Immature natural killer cell (primary cell): Measurements from ENCODE around the gene RNGTT. TPM values are rescaled to one million over a fixed set of nuclear protein-coding genes. Genes with fewer than 3 reads are reported as not detected.
"Not testable (repeated sequence)": the region's sequence is repeated elsewhere in the genome, so short reads cannot be mapped to it uniquely, and the experiment has no call there.

Experiments used
- DNase-seq, 3 donors: peaks; one replicate each; pipeline ENCODE4 v3.0.0; 2022; ENCODE audit warnings: mixed read lengths in 1 of 3
- H3K27ac Mint-ChIP-seq, 6 donors: one replicate each; pipeline ENCODE4 v1.8.0; 2020; ENCODE audit warnings: mixed read lengths in 6 of 6, mild to moderate bottlenecking in 5 of 6, inconsistent platforms in 4 of 6, moderate library complexity in 3 of 6
- H3K27me3 Mint-ChIP-seq, 3 donors: one replicate each; pipeline ENCODE4 v1.8.0; 2020 to 2021; ENCODE audit warnings: low read depth in 3 of 3, mild to moderate bottlenecking in 3 of 3, mixed read lengths in 3 of 3, moderate library complexity in 3 of 3, inconsistent platforms in 1 of 3
- H3K36me3 Mint-ChIP-seq, 3 donors: one replicate each; pipeline ENCODE4 v1.8.0; 2020; ENCODE audit warnings: mixed read lengths in 3 of 3, inconsistent platforms in 2 of 3, mild to moderate bottlenecking in 2 of 3
- H3K4me1 Mint-ChIP-seq, 2 donors: one replicate each; pipeline ENCODE4 v1.8.0; 2020; ENCODE audit warnings: inconsistent platforms in 2 of 2, mild to moderate bottlenecking in 2 of 2, mixed read lengths in 2 of 2, moderate library complexity in 1 of 2
- H3K4me3 Mint-ChIP-seq, 5 donors: one replicate each; pipeline ENCODE4 v1.8.0; 2020; ENCODE audit warnings: mild to moderate bottlenecking in 5 of 5, mixed read lengths in 5 of 5, inconsistent platforms in 3 of 5, moderate library complexity in 3 of 5
- H3K9me3 Mint-ChIP-seq, 6 donors: one replicate each; pipeline ENCODE4 v1.8.0; 2020; ENCODE audit warnings: mild to moderate bottlenecking in 6 of 6, mixed read lengths in 6 of 6, inconsistent platforms in 4 of 6, moderate library complexity in 3 of 6
- polyA plus RNA-seq, 3 donors: library from polyadenylated mRNA; unstranded; fragments of 300-500 nt; fragmentation: Illumina TruSeq; gene quantifications; one replicate each; pipeline ENCODE4 v1.2.3, GENCODE V29; 2021

RNGTT gene
- polyA plus RNA-seq, 3 donors from 2014 or later = 11.9 to 22.3 (median 18.9) TPM

GRCh38 chr6:88763160-88763559 is 200.3 kb downstream of the RNGTT start:
- Mint-ChIP-seq H3K4me3 (no peak overlapping the region), H3K36me3 (peaks cover 3 to 7% (median 4%) of the 10 kb centered on the region in 3 donors), H3K27me3 (peaks cover 0 to 2% (median 0%) of the 10 kb centered on the region in 3 donors), H3K27ac (no peak overlapping the region), H3K4me1 (no peaks in the 10 kb centered on the region), H3K9me3 (no peaks in the 10 kb centered on the region)
- DNase-seq = no peak

- H3K27ac Mint-ChIP-seq = no peak overlapping the region
- no peak overlapping the region for H3K4me3 Mint-ChIP-seq
- no peak for DNase-seq
- no peaks in the 10 kb centered on the region for H3K9me3 Mint-ChIP-seq
- H3K27me3 Mint-ChIP-seq = peaks cover 0 to 2% (median 0%) of the 10 kb centered on the region in 3 donors
- H3K36me3 Mint-ChIP-seq = peaks cover 3 to 7% (median 4%) of the 10 kb centered on the region in 3 donors
- H3K4me1 Mint-ChIP-seq = no peaks in the 10 kb centered on the region
Measured at GRCh38 chr6:88761237-88762031, 202.0 kb downstream of the RNGTT start.

GRCh38 chr6:88760091-88760490 is 203.3 kb downstream of the RNGTT start:
- Mint-ChIP-seq H3K4me1 (no peaks in the 10 kb centered on the region), H3K36me3 (peaks cover 8 to 14% (median 13%) of the 10 kb centered on the region in 3 donors), H3K9me3 (no peaks in the 10 kb centered on the region), H3K27me3 (peaks cover 0 to 2% (median 0%) of the 10 kb centered on the region in 3 donors), H3K27ac (no peak overlapping the region), H3K4me3 (no peak overlapping the region)
- no peak for DNase-seq

GRCh38 chr6:88750936-88751335 is 212.5 kb downstream of the RNGTT start:
- H3K9me3 Mint-ChIP-seq = no peaks in the 10 kb centered on the region

GRCh38 chr6:88749849-88750248 is 213.6 kb downstream of the RNGTT start:
- H3K4me3 Mint-ChIP-seq = no peak overlapping the region
- no peaks in the 10 kb centered on the region for H3K9me3 Mint-ChIP-seq
- H3K27ac Mint-ChIP-seq = no peak overlapping the region
- H3K36me3 Mint-ChIP-seq = peaks cover 5 to 7% (median 6%) of the 10 kb centered on the region in 3 donors
- H3K4me1 Mint-ChIP-seq = peaks cover 0 to 1% of the 10 kb centered on the region in 2 donors
- peaks cover 0 to 2% (median 2%) of the 10 kb centered on the region in 3 donors for H3K27me3 Mint-ChIP-seq
- DNase-seq = no peak

More at GRCh38 chr6:88750936-88751335, 212.5 kb downstream of the RNGTT start:
- Mint-ChIP-seq H3K27me3 (peaks cover 0 to 4% (median 2%) of the 10 kb centered on the region in 3 donors), H3K4me1 (peaks cover 0 to 3% of the 10 kb centered on the region in 2 donors), H3K4me3 (no peak overlapping the region), H3K27ac (no peak overlapping the region), H3K36me3 (peaks cover 13 to 16% (median 16%) of the 10 kb centered on the region in 3 donors)
- DNase-seq = no peak

GRCh38 chr6:88748141-88748540 is 215.3 kb downstream of the RNGTT start:
- Mint-ChIP-seq H3K27ac (no peak overlapping the region), H3K27me3 (peaks cover 0 to 2% (median 2%) of the 10 kb centered on the region in 3 donors), H3K9me3 (no peaks in the 10 kb centered on the region), H3K36me3 (peaks cover 0 to 5% (median 0%) of the 10 kb centered on the region in 3 donors), H3K4me3 (no peak overlapping the region), H3K4me1 (no peaks in the 10 kb centered on the region)
- no peak for DNase-seq

- Mint-ChIP-seq H3K4me1 (no peaks in the 10 kb centered on the region), H3K27me3 (peaks cover 0 to 2% (median 0%) of the 10 kb centered on the region in 3 donors), H3K9me3 (no peaks in the 10 kb centered on the region), H3K36me3 (peaks cover 4 to 16% (median 7%) of the 10 kb centered on the region in 3 donors), H3K27ac (no peak overlapping the region), H3K4me3 (no peak overlapping the region)
- no peak for DNase-seq
Measured at GRCh38 chr6:88741939-88742338, 221.5 kb downstream of the RNGTT start.

- Mint-ChIP-seq H3K27me3 (no peaks in the 10 kb centered on the region), H3K4me1 (no peaks in the 10 kb centered on the region), H3K36me3 (peaks cover 4 to 16% (median 7%) of the 10 kb centered on the region in 3 donors), H3K4me3 (no peak overlapping the region), H3K27ac (no peak overlapping the region), H3K9me3 (no peaks in the 10 kb centered on the region)
- no peak for DNase-seq
Measured at GRCh38 chr6:88741071-88741470, 222.3 kb downstream of the RNGTT start.

GRCh38 chr6:88734544-88734943 is 228.9 kb downstream of the RNGTT start:
- Mint-ChIP-seq H3K9me3 (peaks cover 0 to 5% (median 0%) of the 10 kb centered on the region in 6 donors), H3K27me3 (no peaks in the 10 kb centered on the region), H3K4me1 (peaks cover 9 to 29% of the 10 kb centered on the region in 2 donors), H3K36me3 (peaks cover 6 to 26% (median 23%) of the 10 kb centered on the region in 3 donors), H3K4me3 (no peak overlapping the region), H3K27ac (no peak overlapping the region)
- no peak for DNase-seq

GRCh38 chr6:88730611-88731011 is 232.8 kb downstream of the RNGTT start:
- H3K27me3 Mint-ChIP-seq = no peaks in the 10 kb centered on the region
- DNase-seq = no peak
- H3K36me3 Mint-ChIP-seq = peaks cover 6 to 31% (median 17%) of the 10 kb centered on the region in 3 donors
- H3K27ac Mint-ChIP-seq = no peak overlapping the region
- H3K9me3 Mint-ChIP-seq = peaks cover 0 to 5% (median 0%) of the 10 kb centered on the region in 6 donors
- H3K4me1 Mint-ChIP-seq = peaks cover 18 to 44% of the 10 kb centered on the region in 2 donors
- no peak overlapping the region for H3K4me3 Mint-ChIP-seq

- Mint-ChIP-seq H3K27ac (no peak overlapping the region), H3K9me3 (peaks cover 0 to 5% (median 0%) of the 10 kb centered on the region in 6 donors), H3K36me3 (peaks cover 6 to 29% (median 17%) of the 10 kb centered on the region in 3 donors), H3K4me1 (peaks cover 26 to 54% of the 10 kb centered on the region in 2 donors), H3K4me3 (no peak overlapping the region), H3K27me3 (peaks cover 0 to 2% (median 0%) of the 10 kb centered on the region in 3 donors)
- no peak for DNase-seq
Measured at GRCh38 chr6:88728756-88729155, 234.7 kb downstream of the RNGTT start.

- H3K9me3 Mint-ChIP-seq, DNase-seq, H3K27me3 Mint-ChIP-seq, H3K4me3 Mint-ChIP-seq, H3K27ac Mint-ChIP-seq: not testable (repeated sequence)
- Mint-ChIP-seq H3K4me1 (peaks cover 19 to 39% of the 10 kb centered on the region in 2 donors), H3K36me3 (peaks cover 5 to 23% (median 17%) of the 10 kb centered on the region in 3 donors)
Measured at GRCh38 chr6:88726409-88726808, 237.0 kb downstream of the RNGTT start.

GRCh38 chr6:88725111-88725975 is 238.1 kb downstream of the RNGTT start:
- H3K9me3 Mint-ChIP-seq = no peaks in the 10 kb centered on the region
- H3K36me3 Mint-ChIP-seq = peaks cover 0 to 12% (median 6%) of the 10 kb centered on the region in 3 donors
- DNase-seq = no peak
- peaks cover 0 to 2% (median 0%) of the 10 kb centered on the region in 3 donors for H3K27me3 Mint-ChIP-seq
- H3K27ac Mint-ChIP-seq = peak overlapping the region in 5 of 6 donors; percentile 21 to 46 (median 41)
- H3K4me3 Mint-ChIP-seq = peak overlapping the region; percentile 15 to 47 (median 28)
- H3K4me1 Mint-ChIP-seq = peaks cover 17 to 29% of the 10 kb centered on the region in 2 donors
